WTC11 (cell line): ENCODE results near the gene NPSR1. TPM values are rescaled to one million over a fixed set of nuclear protein-coding genes. Genes with fewer than 3 reads are reported as not detected.

ENCODE experiments used
- ATAC-seq: fragments of 200-7000 bp; cut with Tn5 transposase; 2 replicates; pipeline ENCODE4 v1.10.0; 2021; ENCODE audit warnings: mild to moderate bottlenecking, moderate library complexity
- CTCF ChIA-PET: fragments of 300-600 bp; sonication (Branson Sonifier 250); formaldehyde crosslinking; loops from one replicate; lab custom pipeline; 2021; ENCODE audit warnings: antibody characterized with exemption; lab: Charles Lee
- POLR2A ChIA-PET: fragments of 350-600 bp; sonication (Branson Sonifier 250); formaldehyde crosslinking; loops from one replicate; lab custom pipeline; 2021; ENCODE audit warnings: antibody characterized with exemption; lab: Charles Lee
- DNase-seq: peaks from one replicate; pipeline ENCODE4 v3.0.0; 2021; ENCODE audit warnings: low spot score
- H3K27ac Mint-ChIP-seq: 2 replicates; pipeline ENCODE4 v1.8.0; 2021; ENCODE audit warnings: mixed read lengths
- H3K27me3 Mint-ChIP-seq: 2 replicates; pipeline ENCODE4 v1.8.0; 2021; ENCODE audit warnings: low read depth, mild to moderate bottlenecking, moderate library complexity, mixed read lengths
- H3K36me3 Mint-ChIP-seq: 2 replicates; pipeline ENCODE4 v1.8.0; 2021; ENCODE audit warnings: mixed read lengths
- H3K4me1 Mint-ChIP-seq: 2 replicates; pipeline ENCODE4 v1.8.0; 2022; ENCODE audit warnings: mixed read lengths
- H3K4me3 Mint-ChIP-seq: 2 replicates; pipeline ENCODE4 v1.8.0; 2021; ENCODE audit warnings: mild to moderate bottlenecking, moderate library complexity, mixed read lengths
- H3K9me3 Mint-ChIP-seq: 2 replicates; pipeline ENCODE4 v1.8.0; 2021; ENCODE audit warnings: mixed read lengths
- CBFB ChIP-seq: sonication (generic); formaldehyde crosslinking; IDR thresholded peaks from 2 replicates; pipeline ENCODE4 v1.8.1; 2022; ENCODE audit warnings: mild to moderate bottlenecking, low read depth, missing genetic modification reagents
- EMX1 ChIP-seq: fragments of 250-450 bp; sonication (Bioruptor Pico); IDR thresholded peaks from 2 replicates; pipeline ENCODE4 v1.8.0; 2021; ENCODE audit warnings: mild to moderate bottlenecking
- ESRRA ChIP-seq: sonication (generic); formaldehyde crosslinking; IDR thresholded peaks from 2 replicates; pipeline ENCODE4 v1.8.1; 2022; ENCODE audit warnings: mild to moderate bottlenecking, missing genetic modification reagents, borderline replicate concordance
- FOXJ3 ChIP-seq: sonication (generic); formaldehyde crosslinking; IDR thresholded peaks from 2 replicates; pipeline ENCODE4 v1.9.0; 2021; ENCODE audit warnings: missing genetic modification reagents, mild to moderate bottlenecking, borderline replicate concordance
- FOXK1 ChIP-seq: sonication (generic); formaldehyde crosslinking; IDR thresholded peaks from 2 replicates; pipeline ENCODE4 v1.8.0; 2022; ENCODE audit warnings: mild to moderate bottlenecking, moderate library complexity, missing genetic modification reagents
- GABPB1 ChIP-seq: sonication (generic); formaldehyde crosslinking; IDR thresholded peaks from 2 replicates; pipeline ENCODE4 v1.8.1; 2023; ENCODE audit warnings: mild to moderate bottlenecking, missing genetic modification reagents
- IRF2 ChIP-seq: sonication (generic); formaldehyde crosslinking; IDR thresholded peaks from 2 replicates; pipeline ENCODE4 v1.8.0; 2022; ENCODE audit warnings: low read depth, missing genetic modification reagents, borderline replicate concordance
- JUN ChIP-seq: sonication (generic); formaldehyde crosslinking; IDR thresholded peaks from 2 replicates; pipeline ENCODE4 v1.8.0; 2023; ENCODE audit warnings: mild to moderate bottlenecking, missing genetic modification reagents
- KAT7 ChIP-seq: sonication (generic); formaldehyde crosslinking; IDR thresholded peaks from 2 replicates; pipeline ENCODE4 v1.8.1; 2023; ENCODE audit warnings: missing genetic modification reagents, mild to moderate bottlenecking, borderline replicate concordance
- NR1H2 ChIP-seq: sonication (generic); formaldehyde crosslinking; IDR thresholded peaks from 2 replicates; pipeline ENCODE4 v1.9.0; 2021; ENCODE audit warnings: mild to moderate bottlenecking, moderate library complexity, missing genetic modification reagents
- NR3C1 ChIP-seq: sonication (generic); formaldehyde crosslinking; conservative IDR thresholded peaks from 2 replicates; pipeline ENCODE4 v1.8.1; 2023; ENCODE audit warnings: low read depth, mild to moderate bottlenecking, missing genetic modification reagents
- OVOL2 ChIP-seq: fragments of 250-450 bp; sonication (Bioruptor Pico); IDR thresholded peaks from 2 replicates; pipeline ENCODE4 v1.9.0; 2021; ENCODE audit warnings: mild to moderate bottlenecking, borderline replicate concordance
- PRRX2 ChIP-seq: fragments of 250-450 bp; sonication (Bioruptor Pico); IDR thresholded peaks from 2 replicates; pipeline ENCODE4 v1.8.0; 2021; ENCODE audit warnings: mild to moderate bottlenecking
- SMAD4 ChIP-seq: sonication (generic); formaldehyde crosslinking; IDR thresholded peaks from 2 replicates; pipeline ENCODE4 v1.8.0; 2022; ENCODE audit warnings: mild to moderate bottlenecking, missing genetic modification reagents
- SOX15 ChIP-seq: fragments of 250-450 bp; sonication (Bioruptor Pico); IDR thresholded peaks from 2 replicates; pipeline ENCODE4 v1.9.0; 2021; ENCODE audit warnings: mild to moderate bottlenecking
- TCF7 ChIP-seq: sonication (generic); formaldehyde crosslinking; IDR thresholded peaks from 2 replicates; pipeline ENCODE4 v1.8.0; 2022; ENCODE audit warnings: mild to moderate bottlenecking, low read depth, missing genetic modification reagents, moderate library complexity
- TEAD4 ChIP-seq: sonication (generic); formaldehyde crosslinking; IDR thresholded peaks from 2 replicates; pipeline ENCODE4 v1.8.0; 2022; ENCODE audit warnings: mild to moderate bottlenecking, missing genetic modification reagents
- TP53 ChIP-seq: sonication (generic); formaldehyde crosslinking; IDR thresholded peaks from 2 replicates; pipeline ENCODE4 v1.8.1; 2023; ENCODE audit warnings: mild to moderate bottlenecking, missing genetic modification reagents
- ZNF232 ChIP-seq: sonication (generic); formaldehyde crosslinking; IDR thresholded peaks from 2 replicates; pipeline ENCODE4 v1.8.0; 2022; ENCODE audit warnings: mild to moderate bottlenecking, missing genetic modification reagents
- ZNF416 ChIP-seq: fragments of 250-450 bp; sonication (Bioruptor Pico); IDR thresholded peaks from 2 replicates; pipeline ENCODE4 v1.9.0; 2021; ENCODE audit warnings: mild to moderate bottlenecking, inconsistent platforms
- ZNF671 ChIP-seq: fragments of 250-450 bp; sonication (Bioruptor Pico); IDR thresholded peaks from 2 replicates; pipeline ENCODE4 v1.8.0; 2021; ENCODE audit warnings: mild to moderate bottlenecking
- total RNA-seq: library from RNA; stranded (reverse); gene quantifications from 3 replicates; pipeline ENCODE4 v1.2.3, GENCODE V29; 2021
- TF ChIP-seq, protein P1 (sequence below): fragments of 250-450 bp; sonication (Bioruptor Pico); conservative IDR thresholded peaks from 2 replicates; pipeline ENCODE4 v1.9.0; 2021; ENCODE audit warnings: mild to moderate bottlenecking
- TF ChIP-seq, protein P2 (sequence below): sonication (generic); formaldehyde crosslinking; IDR thresholded peaks from 2 replicates; pipeline ENCODE4 v1.8.0; 2023; ENCODE audit warnings: missing genetic modification reagents
- TF ChIP-seq, protein P3 (sequence below): sonication (generic); formaldehyde crosslinking; IDR thresholded peaks from 2 replicates; pipeline ENCODE4 v1.8.1; 2023; ENCODE audit warnings: mild to moderate bottlenecking, missing genetic modification reagents, moderate library complexity
- TF ChIP-seq, protein P4 (sequence below): sonication (generic); formaldehyde crosslinking; IDR thresholded peaks from 2 replicates; pipeline ENCODE4 v1.8.1; 2023; ENCODE audit warnings: mild to moderate bottlenecking, missing genetic modification reagents, borderline replicate concordance
- TF ChIP-seq, protein P5 (sequence below): sonication (generic); formaldehyde crosslinking; IDR thresholded peaks from 2 replicates; pipeline ENCODE4 v1.8.1; 2023; ENCODE audit warnings: mild to moderate bottlenecking, missing genetic modification reagents
- TF ChIP-seq, protein P6 (sequence below): sonication (generic); formaldehyde crosslinking; IDR thresholded peaks from 2 replicates; pipeline ENCODE4 v1.8.0; 2022; ENCODE audit warnings: missing genetic modification reagents

The NPSR1 gene
- total RNA-seq, 1 experiment from 2014 or later = not detected

DNA sequence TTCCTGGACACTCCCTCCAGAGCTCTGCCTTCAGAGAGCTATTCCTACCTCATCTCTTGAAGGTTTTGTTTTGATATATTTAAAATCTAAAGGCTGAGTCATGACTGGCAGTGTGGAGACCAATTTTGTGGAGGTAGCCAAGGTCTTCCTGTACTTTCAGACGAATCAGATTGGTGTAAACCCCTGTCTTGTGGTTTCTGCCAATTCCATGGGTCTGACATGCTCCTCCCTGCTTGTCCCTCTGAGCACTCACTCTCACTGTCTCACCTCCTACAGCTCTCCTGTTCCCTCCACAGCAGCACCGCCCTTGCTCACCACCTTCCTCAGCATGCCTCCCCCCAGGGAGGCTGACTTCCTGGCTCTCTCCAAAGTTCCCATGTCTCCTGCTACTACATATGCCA is 179.8 kb downstream of the NPSR1 start:
- ChIA-PET CTCF (interaction anchor here (1.6 to 2.2 kb wide), 2 partner anchors 14 to 63 kb away, joined by 5 to 6 read pairs; no protein-coding TSS in a partner anchor), POLR2A (no interaction called here)
- no peak for ATAC-seq

DNA sequence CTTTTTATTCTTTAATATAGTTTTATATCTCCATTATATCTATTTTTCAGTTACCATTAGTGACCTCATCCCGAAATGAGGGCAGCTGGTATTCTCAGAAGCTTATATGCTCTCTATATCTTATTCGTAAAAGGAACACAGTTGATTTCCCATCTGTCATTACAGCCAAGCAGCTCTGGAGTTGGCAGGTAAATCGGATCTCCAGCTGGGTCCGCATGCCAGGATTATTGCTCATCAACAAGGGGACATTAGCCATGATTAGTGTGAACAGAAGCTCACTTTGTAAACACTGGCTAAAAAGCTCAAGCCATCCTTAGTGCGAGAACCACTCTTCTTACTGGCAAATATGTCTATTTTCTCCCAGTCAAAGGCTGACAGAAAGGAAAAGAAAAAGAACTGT is 180.3 kb downstream of the NPSR1 start:
- Mint-ChIP-seq H3K36me3 (peaks cover 7% of the 10 kb centered on the region), H3K4me3 (no peak overlapping the region), H3K4me1 (peaks cover 13% of the 10 kb centered on the region), H3K27me3 (no peaks in the 10 kb centered on the region; the same call in 1 of the 2 replicates), H3K9me3 (peaks cover 25% of the 10 kb centered on the region), H3K27ac (no peak overlapping the region)
- no peak for DNase-seq
- no peak for ATAC-seq
- ChIA-PET CTCF (interaction anchor here (1.6 to 2.2 kb wide), 2 partner anchors 14 to 63 kb away, joined by 5 to 6 read pairs; no protein-coding TSS in a partner anchor), POLR2A (no interaction called here)
- no peak for TF ChIP-seq FOXJ3 (CRISPR knock-in tag)
- TF ChIP-seq NR1H2 (CRISPR knock-in tag) = no peak
- TF ChIP-seq ZNF232 = no peak
- TF ChIP-seq, protein P1, sequence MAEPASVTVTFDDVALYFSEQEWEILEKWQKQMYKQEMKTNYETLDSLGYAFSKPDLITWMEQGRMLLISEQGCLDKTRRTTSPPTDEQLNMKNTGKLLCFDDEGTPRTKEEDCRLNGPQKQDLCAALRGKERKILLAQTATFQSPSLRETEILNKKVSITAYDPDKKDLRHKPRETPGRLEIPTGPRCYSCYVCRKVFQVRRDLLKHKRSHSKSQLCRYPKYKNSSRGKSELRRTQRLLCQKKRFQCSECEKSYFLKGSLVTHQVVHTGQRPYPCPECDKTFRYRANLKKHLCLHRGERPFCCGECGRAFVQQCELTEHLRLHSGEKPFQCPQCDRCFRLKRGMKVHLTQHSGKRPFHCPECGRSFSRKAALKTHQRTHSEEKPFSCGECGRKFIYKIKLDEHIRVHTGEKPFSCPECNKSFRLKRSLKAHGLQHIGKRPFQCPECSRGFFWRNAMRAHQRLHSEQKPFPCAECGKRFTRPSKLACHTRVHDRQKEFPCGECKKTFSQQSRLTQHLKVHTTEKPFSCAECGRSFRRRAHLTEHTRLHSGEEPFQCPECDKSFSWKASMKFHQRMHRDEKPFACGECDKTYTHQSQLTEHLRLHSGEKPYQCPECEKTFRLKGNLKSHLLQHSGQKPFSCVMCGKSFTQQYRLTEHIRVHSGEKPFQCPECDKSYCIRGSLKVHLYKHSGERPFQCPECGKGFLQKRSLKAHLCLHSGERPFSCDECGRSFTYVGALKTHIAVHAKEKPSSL (CRISPR knock-in tag) = no peak
- no peak for TF ChIP-seq NR3C1 (CRISPR knock-in tag)
- TF ChIP-seq FOXK1 (CRISPR knock-in tag) = no peak
- TF ChIP-seq, protein P2, sequence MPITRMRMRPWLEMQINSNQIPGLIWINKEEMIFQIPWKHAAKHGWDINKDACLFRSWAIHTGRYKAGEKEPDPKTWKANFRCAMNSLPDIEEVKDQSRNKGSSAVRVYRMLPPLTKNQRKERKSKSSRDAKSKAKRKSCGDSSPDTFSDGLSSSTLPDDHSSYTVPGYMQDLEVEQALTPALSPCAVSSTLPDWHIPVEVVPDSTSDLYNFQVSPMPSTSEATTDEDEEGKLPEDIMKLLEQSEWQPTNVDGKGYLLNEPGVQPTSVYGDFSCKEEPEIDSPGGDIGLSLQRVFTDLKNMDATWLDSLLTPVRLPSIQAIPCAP (CRISPR knock-in tag) = no peak
- no peak for TF ChIP-seq TEAD4 (CRISPR knock-in tag)
- no peak for TF ChIP-seq SOX15 (CRISPR knock-in tag)
- TF ChIP-seq, protein P3, sequence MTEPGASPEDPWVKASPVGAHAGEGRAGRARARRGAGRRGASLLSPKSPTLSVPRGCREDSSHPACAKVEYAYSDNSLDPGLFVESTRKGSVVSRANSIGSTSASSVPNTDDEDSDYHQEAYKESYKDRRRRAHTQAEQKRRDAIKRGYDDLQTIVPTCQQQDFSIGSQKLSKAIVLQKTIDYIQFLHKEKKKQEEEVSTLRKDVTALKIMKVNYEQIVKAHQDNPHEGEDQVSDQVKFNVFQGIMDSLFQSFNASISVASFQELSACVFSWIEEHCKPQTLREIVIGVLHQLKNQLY (CRISPR knock-in tag) = no peak
- no peak for TF ChIP-seq EMX1

More for the DNA sequence above, 179.8 kb downstream of the NPSR1 start:
- TF ChIP-seq KAT7 (no peak), ZNF232 (no peak), CBFB (CRISPR knock-in tag) (no peak), SMAD4 (CRISPR knock-in tag) (no peak), IRF2 (CRISPR knock-in tag) (no peak), JUN (CRISPR knock-in tag) (no peak), ZNF416 (CRISPR knock-in tag) (no peak), PRRX2 (no peak), TCF7 (CRISPR knock-in tag) (no peak), OVOL2 (CRISPR knock-in tag) (no peak), ZNF671 (no peak), TP53 (CRISPR knock-in tag) (no peak), GABPB1 (CRISPR knock-in tag) (no peak), EMX1 (no peak), ESRRA (CRISPR knock-in tag) (no peak)
- TF ChIP-seq, protein P4, sequence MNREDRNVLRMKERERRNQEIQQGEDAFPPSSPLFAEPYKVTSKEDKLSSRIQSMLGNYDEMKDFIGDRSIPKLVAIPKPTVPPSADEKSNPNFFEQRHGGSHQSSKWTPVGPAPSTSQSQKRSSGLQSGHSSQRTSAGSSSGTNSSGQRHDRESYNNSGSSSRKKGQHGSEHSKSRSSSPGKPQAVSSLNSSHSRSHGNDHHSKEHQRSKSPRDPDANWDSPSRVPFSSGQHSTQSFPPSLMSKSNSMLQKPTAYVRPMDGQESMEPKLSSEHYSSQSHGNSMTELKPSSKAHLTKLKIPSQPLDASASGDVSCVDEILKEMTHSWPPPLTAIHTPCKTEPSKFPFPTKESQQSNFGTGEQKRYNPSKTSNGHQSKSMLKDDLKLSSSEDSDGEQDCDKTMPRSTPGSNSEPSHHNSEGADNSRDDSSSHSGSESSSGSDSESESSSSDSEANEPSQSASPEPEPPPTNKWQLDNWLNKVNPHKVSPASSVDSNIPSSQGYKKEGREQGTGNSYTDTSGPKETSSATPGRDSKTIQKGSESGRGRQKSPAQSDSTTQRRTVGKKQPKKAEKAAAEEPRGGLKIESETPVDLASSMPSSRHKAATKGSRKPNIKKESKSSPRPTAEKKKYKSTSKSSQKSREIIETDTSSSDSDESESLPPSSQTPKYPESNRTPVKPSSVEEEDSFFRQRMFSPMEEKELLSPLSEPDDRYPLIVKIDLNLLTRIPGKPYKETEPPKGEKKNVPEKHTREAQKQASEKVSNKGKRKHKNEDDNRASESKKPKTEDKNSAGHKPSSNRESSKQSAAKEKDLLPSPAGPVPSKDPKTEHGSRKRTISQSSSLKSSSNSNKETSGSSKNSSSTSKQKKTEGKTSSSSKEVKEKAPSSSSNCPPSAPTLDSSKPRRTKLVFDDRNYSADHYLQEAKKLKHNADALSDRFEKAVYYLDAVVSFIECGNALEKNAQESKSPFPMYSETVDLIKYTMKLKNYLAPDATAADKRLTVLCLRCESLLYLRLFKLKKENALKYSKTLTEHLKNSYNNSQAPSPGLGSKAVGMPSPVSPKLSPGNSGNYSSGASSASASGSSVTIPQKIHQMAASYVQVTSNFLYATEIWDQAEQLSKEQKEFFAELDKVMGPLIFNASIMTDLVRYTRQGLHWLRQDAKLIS (CRISPR knock-in tag) = no peak
- TF ChIP-seq, protein P5, sequence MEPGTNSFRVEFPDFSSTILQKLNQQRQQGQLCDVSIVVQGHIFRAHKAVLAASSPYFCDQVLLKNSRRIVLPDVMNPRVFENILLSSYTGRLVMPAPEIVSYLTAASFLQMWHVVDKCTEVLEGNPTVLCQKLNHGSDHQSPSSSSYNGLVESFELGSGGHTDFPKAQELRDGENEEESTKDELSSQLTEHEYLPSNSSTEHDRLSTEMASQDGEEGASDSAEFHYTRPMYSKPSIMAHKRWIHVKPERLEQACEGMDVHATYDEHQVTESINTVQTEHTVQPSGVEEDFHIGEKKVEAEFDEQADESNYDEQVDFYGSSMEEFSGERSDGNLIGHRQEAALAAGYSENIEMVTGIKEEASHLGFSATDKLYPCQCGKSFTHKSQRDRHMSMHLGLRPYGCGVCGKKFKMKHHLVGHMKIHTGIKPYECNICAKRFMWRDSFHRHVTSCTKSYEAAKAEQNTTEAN (CRISPR knock-in tag) = no peak
- TF ChIP-seq, protein P6, sequence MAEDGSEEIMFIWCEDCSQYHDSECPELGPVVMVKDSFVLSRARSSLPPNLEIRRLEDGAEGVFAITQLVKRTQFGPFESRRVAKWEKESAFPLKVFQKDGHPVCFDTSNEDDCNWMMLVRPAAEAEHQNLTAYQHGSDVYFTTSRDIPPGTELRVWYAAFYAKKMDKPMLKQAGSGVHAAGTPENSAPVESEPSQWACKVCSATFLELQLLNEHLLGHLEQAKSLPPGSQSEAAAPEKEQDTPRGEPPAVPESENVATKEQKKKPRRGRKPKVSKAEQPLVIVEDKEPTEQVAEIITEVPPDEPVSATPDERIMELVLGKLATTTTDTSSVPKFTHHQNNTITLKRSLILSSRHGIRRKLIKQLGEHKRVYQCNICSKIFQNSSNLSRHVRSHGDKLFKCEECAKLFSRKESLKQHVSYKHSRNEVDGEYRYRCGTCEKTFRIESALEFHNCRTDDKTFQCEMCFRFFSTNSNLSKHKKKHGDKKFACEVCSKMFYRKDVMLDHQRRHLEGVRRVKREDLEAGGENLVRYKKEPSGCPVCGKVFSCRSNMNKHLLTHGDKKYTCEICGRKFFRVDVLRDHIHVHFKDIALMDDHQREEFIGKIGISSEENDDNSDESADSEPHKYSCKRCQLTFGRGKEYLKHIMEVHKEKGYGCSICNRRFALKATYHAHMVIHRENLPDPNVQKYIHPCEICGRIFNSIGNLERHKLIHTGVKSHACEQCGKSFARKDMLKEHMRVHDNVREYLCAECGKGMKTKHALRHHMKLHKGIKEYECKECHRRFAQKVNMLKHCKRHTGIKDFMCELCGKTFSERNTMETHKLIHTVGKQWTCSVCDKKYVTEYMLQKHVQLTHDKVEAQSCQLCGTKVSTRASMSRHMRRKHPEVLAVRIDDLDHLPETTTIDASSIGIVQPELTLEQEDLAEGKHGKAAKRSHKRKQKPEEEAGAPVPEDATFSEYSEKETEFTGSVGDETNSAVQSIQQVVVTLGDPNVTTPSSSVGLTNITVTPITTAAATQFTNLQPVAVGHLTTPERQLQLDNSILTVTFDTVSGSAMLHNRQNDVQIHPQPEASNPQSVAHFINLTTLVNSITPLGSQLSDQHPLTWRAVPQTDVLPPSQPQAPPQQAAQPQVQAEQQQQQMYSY = no peak
- no peak for DNase-seq
- Mint-ChIP-seq H3K4me1 (peaks cover 13% of the 10 kb centered on the region), H3K36me3 (0 out of 2 replicates have a peak, but pooled peaks cover 1% of the 10 kb centered on the region), H3K9me3 (peaks cover 19% of the 10 kb centered on the region), H3K4me3 (no peak overlapping the region), H3K27ac (no peak overlapping the region), H3K27me3 (no peaks in the 10 kb centered on the region; the same call in 1 of the 2 replicates)
